Testis (tissue), 2 donors: ENCODE data around the gene SASH1.

ENCODE experiments used
- POLR2A ChIP-seq: fragments of 450-650 bp; IDR thresholded peaks from one replicate; pipeline ENCODE4 v1.6.1; 2017; ENCODE audit warnings: antibody characterized with exemption, mild to moderate bottlenecking, moderate library complexity
- TF ChIP-seq, protein P1 (sequence below), 3 experiments: fragments of 450-650 bp in 2 of 3; fragments of 200-600 bp in 1 of 3; sonication (generic) in 1 of 3; IDR thresholded peaks; one replicate each; pipeline ENCODE4 v1.5.1; 2016 to 2019; ENCODE audit warnings: antibody characterized with exemption in 3 of 3, mild to moderate bottlenecking in 2 of 3, moderate library complexity in 1 of 3

DNA sequence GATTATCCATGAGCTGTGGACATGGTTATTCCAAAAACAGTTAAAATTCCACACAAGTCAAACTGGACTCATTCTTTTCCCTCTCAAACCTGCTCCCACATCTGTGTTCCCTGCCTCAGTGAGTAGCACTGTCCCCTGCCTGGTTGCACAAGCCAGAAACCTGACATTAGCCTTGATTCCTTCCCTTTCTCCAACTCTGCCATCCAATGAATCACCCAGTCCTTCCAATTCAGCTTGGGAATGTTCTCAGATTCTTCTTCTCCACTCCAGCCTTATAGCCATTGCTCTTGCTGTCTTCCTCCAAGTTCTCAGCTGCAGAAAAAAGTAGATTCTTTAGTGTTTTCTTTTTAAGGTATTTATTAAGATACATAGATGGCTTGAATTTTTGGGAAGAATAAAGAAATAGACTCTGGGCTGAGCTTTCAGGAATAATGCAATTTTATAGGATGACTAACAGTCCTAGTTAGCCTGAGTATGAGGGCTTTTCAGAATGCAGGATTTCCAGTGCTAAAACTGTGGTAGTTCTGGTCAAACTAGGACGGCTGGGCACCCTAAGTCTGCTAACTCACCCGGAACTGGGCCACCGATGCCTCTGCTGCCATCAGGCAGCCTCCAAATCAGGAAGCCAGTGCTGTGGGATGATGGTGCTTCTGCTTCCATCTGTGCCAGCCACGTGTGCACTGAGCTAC, 18.2 kb upstream of the SASH1 start:
- TF ChIP-seq, protein P1, sequence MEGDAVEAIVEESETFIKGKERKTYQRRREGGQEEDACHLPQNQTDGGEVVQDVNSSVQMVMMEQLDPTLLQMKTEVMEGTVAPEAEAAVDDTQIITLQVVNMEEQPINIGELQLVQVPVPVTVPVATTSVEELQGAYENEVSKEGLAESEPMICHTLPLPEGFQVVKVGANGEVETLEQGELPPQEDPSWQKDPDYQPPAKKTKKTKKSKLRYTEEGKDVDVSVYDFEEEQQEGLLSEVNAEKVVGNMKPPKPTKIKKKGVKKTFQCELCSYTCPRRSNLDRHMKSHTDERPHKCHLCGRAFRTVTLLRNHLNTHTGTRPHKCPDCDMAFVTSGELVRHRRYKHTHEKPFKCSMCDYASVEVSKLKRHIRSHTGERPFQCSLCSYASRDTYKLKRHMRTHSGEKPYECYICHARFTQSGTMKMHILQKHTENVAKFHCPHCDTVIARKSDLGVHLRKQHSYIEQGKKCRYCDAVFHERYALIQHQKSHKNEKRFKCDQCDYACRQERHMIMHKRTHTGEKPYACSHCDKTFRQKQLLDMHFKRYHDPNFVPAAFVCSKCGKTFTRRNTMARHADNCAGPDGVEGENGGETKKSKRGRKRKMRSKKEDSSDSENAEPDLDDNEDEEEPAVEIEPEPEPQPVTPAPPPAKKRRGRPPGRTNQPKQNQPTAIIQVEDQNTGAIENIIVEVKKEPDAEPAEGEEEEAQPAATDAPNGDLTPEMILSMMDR (IDR thresholded peaks at IDR 0.05) = no peak
- no peak for TF ChIP-seq POLR2A
